ENCODE measurements around the gene FREM1. TPM values are rescaled to one million over a fixed set of nuclear protein-coding genes. Genes with fewer than 3 reads are reported as not detected.
A peak's percentile ranks its signal among the peaks of the same experiment; 100 is the strongest.

FREM1 gene
- total RNA-seq, 1 donor from 2014 or later = 2.7 TPM

DNA sequence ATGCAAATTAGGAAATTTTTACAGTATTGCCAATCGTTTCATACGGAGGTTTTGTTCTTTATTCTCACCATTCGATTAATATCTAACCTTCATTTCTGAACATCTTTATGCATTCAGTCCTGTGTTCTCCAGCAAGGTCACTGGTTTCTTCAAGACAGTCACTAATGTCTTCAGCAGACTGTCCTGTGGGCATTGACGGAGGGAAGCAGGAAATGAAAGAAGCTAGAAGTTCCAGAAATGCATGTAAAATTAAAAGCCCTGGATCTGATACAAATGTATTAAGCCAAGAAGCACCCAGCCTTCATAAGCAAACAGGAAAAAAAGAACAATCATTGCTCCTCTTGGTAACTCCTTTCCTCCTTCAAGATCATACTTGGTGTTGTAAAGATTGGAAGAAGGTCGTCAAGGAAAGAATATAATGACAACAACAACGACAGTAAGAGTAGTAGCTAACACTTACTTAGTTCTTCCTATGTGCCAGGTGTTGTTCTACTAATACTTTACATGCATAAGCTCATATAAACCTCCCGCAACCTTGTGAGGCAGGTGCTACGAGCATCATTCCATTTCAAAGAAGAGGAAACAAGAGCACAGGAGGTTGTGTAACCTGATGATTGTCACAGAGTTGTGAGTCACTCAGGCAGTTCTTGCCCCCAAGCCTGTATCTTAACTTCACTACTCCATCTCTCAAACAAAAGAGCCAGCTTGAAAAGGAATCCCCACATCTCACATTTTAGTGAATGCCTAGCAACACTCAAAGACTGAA is 127.8 kb downstream of the FREM1 start:
- DNase-seq = no peak
- no peak for ATAC-seq
- intact Hi-C loops (cut with micrococcal nuclease) = no loop called here

GRCh38 chr9:14780693-14781092 is 129.5 kb downstream of the FREM1 start:
- ATAC-seq (no peak), DNase-seq (no peak)
- intact Hi-C loops (cut with micrococcal nuclease) = no loop called here

DNA sequence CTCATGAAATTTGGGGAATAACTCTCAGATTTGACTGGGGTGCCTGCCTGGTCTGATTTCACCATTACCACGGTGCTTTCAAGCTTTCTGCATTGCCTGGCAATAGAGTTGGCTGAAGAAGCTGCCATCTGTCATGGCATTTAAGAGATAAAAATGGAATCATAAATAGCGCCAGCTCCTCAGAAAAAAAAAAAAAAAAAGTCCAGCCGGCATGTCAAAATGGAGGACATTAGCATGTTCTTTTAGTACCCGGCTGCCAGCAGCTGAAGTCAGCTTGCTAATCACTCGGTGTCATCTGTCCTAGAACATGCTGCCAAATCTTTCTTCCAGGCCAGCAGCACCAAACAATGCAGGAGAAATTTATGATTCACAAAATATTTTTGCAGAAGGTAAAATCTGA is 130.0 kb downstream of the FREM1 start:
- DNase-seq (no peak), ATAC-seq (no peak)
- intact Hi-C loops (cut with micrococcal nuclease) = no loop called here

- DNase-seq = no peak
- intact Hi-C loops (cut with micrococcal nuclease) = no loop called here
Observed at GRCh38 chr9:14779566-14780022, 130.6 kb downstream of the FREM1 start.

DNA sequence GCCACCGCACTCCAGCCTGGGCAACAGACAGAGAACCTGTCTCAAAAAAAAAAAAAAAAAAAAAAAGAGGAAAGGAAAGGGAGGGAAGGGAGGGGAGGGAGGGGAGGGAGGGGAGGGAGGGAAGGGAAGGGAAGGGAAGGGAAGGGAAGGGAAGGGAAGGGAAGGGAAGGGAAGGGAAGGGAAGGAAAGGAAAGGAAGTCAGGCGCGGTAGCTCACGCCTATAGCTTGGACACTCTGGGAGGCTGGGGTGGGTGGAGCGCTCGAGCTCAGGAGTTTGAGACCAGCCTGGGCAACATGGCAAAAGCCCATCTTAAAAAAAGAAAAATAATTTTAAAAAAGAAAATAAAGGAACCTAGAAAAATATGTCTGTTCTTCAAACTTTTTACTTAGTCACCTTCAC is 131.7 kb downstream of the FREM1 start:
- intact Hi-C loops (cut with micrococcal nuclease) = no loop called here
- ATAC-seq = no peak
- DNase-seq = no peak

More at GRCh38 chr9:14779566-14780022, 130.6 kb downstream of the FREM1 start:
- ATAC-seq = no peak

- intact Hi-C loops (cut with micrococcal nuclease) = no loop called here
- DNase-seq (no peak), ATAC-seq (no peak)
Observed at GRCh38 chr9:14775917-14776316, 134.3 kb downstream of the FREM1 start.

DNA sequence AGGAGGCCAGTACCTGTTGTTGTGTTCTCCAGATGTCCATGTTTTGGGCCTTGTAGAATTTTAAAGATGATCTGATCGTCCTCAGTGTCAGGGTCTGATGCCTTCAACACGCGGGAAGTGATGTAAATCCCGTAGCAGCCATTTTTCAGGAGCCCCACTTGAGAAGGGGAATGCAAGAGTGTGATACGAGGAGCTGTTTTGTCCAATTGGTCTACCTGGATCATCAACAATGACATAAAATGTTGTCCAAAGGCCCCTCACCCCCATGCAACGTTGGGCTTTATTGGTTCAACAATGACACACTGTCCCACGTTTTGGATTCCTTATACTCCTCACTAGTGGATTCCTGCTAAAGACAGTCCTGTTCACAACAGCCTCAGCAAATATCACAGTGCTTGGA is 139.6 kb downstream of the FREM1 start:
- intact Hi-C loops (cut with micrococcal nuclease) = no loop called here
- ATAC-seq (no peak), DNase-seq (no peak)

DNA sequence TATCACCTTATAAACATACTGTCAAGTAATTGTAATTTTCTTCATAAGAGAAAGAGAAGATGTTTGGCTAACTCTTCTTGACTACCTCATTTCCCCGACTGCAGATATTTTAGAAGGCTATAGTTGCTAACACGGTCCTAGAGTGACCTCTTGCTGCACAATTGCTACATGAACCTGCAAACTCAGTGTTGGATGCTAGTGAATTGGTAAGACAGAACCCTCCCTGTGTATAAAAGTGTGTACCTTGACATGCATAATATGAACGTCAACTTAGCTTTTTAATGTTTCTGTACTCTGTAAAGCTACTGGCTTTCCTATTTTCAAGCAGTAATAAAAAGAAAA is 141.0 kb downstream of the FREM1 start:
- DNase-seq = no peak
- intact Hi-C loops (cut with micrococcal nuclease) = loop anchor here (5.0 kb wide), 1 partner anchor 152 kb away; no protein-coding TSS in a partner anchor
- peak; percentile 60 for ATAC-seq

- DNase-seq (peak; percentile 21), ATAC-seq (peak; percentile 41)
- intact Hi-C loops (cut with micrococcal nuclease) = loop anchor here (5.0 kb wide), 1 partner anchor 151 kb away; no protein-coding TSS in a partner anchor
Observed at GRCh38 chr9:14768405-14769229, 141.6 kb downstream of the FREM1 start.

GRCh38 chr9:14766299-14766698 is 143.9 kb downstream of the FREM1 start:
- DNase-seq (no peak), ATAC-seq (no peak)
- intact Hi-C loops (cut with micrococcal nuclease) = loop anchor here (5.0 kb wide), 1 partner anchor 149 kb away; no protein-coding TSS in a partner anchor

DNA sequence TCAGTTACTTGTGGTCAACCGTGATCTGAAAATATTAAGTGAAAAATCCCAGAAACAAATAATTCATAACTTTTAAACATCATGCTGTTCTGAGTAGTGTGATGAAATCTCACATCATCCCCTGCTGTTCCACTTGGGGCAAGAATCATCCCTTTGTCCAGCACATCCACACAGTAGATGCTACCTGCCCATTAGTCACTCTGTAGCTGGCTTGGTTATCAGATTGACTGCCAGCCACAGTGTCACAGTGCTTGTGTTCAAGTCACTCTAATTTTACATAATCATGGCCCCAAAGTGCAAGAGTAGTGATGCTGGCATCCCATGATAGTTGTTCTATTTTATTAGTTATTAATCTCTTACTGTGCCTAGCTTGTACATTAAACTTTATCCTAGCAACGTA is 148.6 kb downstream of the FREM1 start:
- DNase-seq (no peak), ATAC-seq (no peak)
- intact Hi-C loops (cut with micrococcal nuclease) = no loop called here

GRCh38 chr9:14760060-14760459 is 150.2 kb downstream of the FREM1 start:
- intact Hi-C loops (cut with micrococcal nuclease) = no loop called here
- DNase-seq = no peak
- no peak for ATAC-seq

DNA sequence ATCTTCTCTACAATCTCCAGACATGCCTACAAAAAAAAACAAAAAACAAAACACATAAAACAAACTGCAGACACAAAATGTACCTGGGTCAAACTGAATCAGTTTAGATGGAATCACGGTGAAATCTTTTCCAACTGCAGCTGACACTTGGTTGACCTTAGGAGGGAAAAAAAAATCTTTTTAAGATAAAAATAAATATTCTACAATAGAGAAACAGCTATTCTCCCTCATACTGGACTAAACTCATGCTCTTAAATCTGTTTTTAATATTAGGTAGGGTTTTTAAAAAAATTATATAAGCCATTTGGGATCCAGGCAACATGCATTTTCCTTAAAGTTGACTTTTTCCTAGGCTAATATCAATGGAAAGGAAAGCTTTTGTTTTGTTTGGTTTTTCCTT is 153.9 kb downstream of the FREM1 start:
- intact Hi-C loops (cut with micrococcal nuclease) = no loop called here
- no peak for ATAC-seq
- DNase-seq = no peak

- intact Hi-C loops (cut with micrococcal nuclease) = no loop called here
- ATAC-seq = no peak
- no peak for DNase-seq
Observed at GRCh38 chr9:14752871-14753270, 157.4 kb downstream of the FREM1 start.

DNA sequence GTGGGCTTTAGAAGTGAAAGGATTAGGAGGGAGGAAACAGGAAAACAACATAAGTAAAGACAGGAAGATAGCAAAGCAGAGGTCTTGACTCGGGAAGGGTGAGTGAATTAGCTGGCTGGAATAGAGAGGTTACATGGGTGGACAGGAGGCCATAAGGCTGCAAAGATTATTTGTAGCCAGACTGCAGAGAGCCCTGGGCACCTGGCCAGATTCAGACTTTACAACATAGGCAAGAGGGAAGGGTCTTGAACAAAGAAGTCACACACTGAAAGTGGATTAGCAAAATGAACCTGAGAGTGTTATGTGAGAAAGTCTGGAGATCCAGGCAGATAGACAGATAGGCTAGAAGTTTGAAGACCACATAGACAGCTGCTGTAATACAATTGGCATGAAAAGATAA is 158.0 kb downstream of the FREM1 start:
- intact Hi-C loops (cut with micrococcal nuclease) = no loop called here
- peak; percentile 30 for DNase-seq
- peak; percentile 40 for ATAC-seq

GRCh38 chr9:14750821-14751220 is 159.4 kb downstream of the FREM1 start:
- DNase-seq (no peak), ATAC-seq (peak; percentile 60)
- intact Hi-C loops (cut with micrococcal nuclease) = no loop called here

- intact Hi-C loops (cut with micrococcal nuclease) = no loop called here
- ATAC-seq = no peak
Observed at GRCh38 chr9:14749741-14750211, 160.5 kb downstream of the FREM1 start.

DNA sequence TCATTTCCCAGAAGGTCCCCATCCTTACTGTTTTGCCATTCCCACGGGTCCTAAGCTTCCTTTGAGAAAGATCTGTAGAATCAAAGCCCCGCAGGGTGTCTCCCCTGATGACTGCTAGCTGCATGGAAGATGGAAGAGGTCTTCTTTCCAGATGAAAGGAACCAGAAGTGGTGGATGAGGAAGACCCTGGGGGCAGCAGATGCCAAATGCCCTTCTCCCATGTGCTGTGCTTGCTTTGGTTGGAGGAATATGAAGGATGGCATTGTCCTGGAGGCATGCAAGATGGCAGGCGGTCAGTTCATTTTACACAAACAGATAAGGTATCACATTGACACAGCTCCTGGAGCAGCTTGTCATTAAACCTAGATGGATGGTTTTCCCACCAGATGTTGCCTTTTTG is 161.9 kb downstream of the FREM1 start:
- intact Hi-C loops (cut with micrococcal nuclease) = no loop called here
- ATAC-seq (no peak), DNase-seq (no peak)

More at GRCh38 chr9:14749741-14750211, 160.5 kb downstream of the FREM1 start:
- no peak for DNase-seq

DNA sequence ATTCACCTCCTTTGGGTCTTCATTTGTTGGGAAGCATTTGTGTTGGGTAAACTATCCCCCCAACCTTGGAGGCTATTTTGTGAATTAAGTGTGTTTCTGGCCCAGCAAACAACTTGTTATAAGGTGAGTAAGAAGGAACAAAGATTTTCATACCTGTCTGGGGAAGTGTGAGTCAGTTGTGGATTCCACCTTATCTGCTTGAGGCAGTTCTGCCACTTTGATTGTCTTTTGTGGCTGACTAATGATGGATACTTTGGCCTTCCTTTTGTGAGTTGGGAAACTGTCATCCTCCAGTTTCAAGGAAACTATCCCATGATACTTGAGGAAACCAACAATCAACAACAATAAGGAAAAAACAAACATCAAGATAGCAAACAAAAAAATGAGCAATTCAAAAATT is 163.1 kb downstream of the FREM1 start:
- intact Hi-C loops (cut with micrococcal nuclease) = no loop called here
- ATAC-seq (no peak), DNase-seq (no peak)

- no peak for DNase-seq
- no peak for ATAC-seq
- intact Hi-C loops (cut with micrococcal nuclease) = no loop called here
Observed at GRCh38 chr9:14746626-14747025, 163.6 kb downstream of the FREM1 start.

All from left ventricle myocardium superior (tissue), 1 donor.